ENCODE measurements around the gene FOXK2.

FOXK2 gene

GRCh38 chr17:82483204-82483660 lies 36.3 kb upstream of the FOXK2 start:
- peaks cover 89% of the 10 kb centered on the region for H3K36me3 ChIP-seq (ENCODE audit: insufficient read depth, insufficient read length, low read length)
- TF ChIP-seq YY1 (IDR thresholded peaks at IDR 0.05; ENCODE audit: insufficient read depth, insufficient read length) = no peak
- TF ChIP-seq SUZ12 (IDR thresholded peaks at IDR 0.05; ENCODE audit: extremely low read depth, insufficient read depth, insufficient read length) = no peak
- TF ChIP-seq ZNF274 (IDR thresholded peaks at IDR 0.05; ENCODE audit: low read depth, low read length) = no peak
- DNase-seq (ENCODE audit: low read depth, low spot score) = no peak
- H3K9me3 ChIP-seq (ENCODE audit: insufficient read depth, low read length) = no peaks in the 10 kb centered on the region
- H3K4me1 ChIP-seq (ENCODE audit: insufficient read depth, insufficient read length) = peaks cover 4% of the 10 kb centered on the region
- H3K9ac ChIP-seq (ENCODE audit: insufficient read length, low read depth) = no peak overlapping the region
- H3K27me3 ChIP-seq (ENCODE audit: insufficient read depth, insufficient read length) = no peaks in the 10 kb centered on the region
- no peak overlapping the region for H3K4me3 ChIP-seq (ENCODE audit: insufficient read length, low read depth)

- Histone ChIP-seq H3K27me3 (ENCODE audit: insufficient read depth, insufficient read length) (no peaks in the 10 kb centered on the region), H3K36me3 (ENCODE audit: insufficient read depth, insufficient read length, low read length) (peaks cover 88% of the 10 kb centered on the region), H3K9ac (ENCODE audit: insufficient read length, low read depth) (no peak overlapping the region), H3K9me3 (ENCODE audit: insufficient read depth, low read length) (no peaks in the 10 kb centered on the region), H3K4me1 (ENCODE audit: insufficient read depth, insufficient read length) (peaks cover 4% of the 10 kb centered on the region), H3K4me3 (ENCODE audit: insufficient read length, low read depth) (no peak overlapping the region)
- no peak for DNase-seq (ENCODE audit: low read depth, low spot score)
- TF ChIP-seq ZNF274 (IDR thresholded peaks at IDR 0.05; ENCODE audit: low read depth, low read length) = no peak
- no peak for TF ChIP-seq SUZ12 (IDR thresholded peaks at IDR 0.05; ENCODE audit: extremely low read depth, insufficient read depth, insufficient read length)
- no peak for TF ChIP-seq YY1 (IDR thresholded peaks at IDR 0.05; ENCODE audit: insufficient read depth, insufficient read length)
Observed at GRCh38 chr17:82483836-82484235, 35.7 kb upstream of the FOXK2 start.

GRCh38 chr17:82486231-82487094 lies 33.1 kb upstream of the FOXK2 start:
- H3K9me3 ChIP-seq (ENCODE audit: insufficient read depth, low read length) = no peaks in the 10 kb centered on the region
- H3K27me3 ChIP-seq (ENCODE audit: insufficient read depth, insufficient read length) = no peaks in the 10 kb centered on the region
- no peak overlapping the region for H3K9ac ChIP-seq (ENCODE audit: insufficient read length, low read depth)
- TF ChIP-seq ZNF274 (IDR thresholded peaks at IDR 0.05; ENCODE audit: low read depth, low read length) = no peak
- no peak for TF ChIP-seq YY1 (IDR thresholded peaks at IDR 0.05; ENCODE audit: insufficient read depth, insufficient read length)
- TF ChIP-seq SUZ12 (IDR thresholded peaks at IDR 0.05; ENCODE audit: extremely low read depth, insufficient read depth, insufficient read length) = no peak
- peaks cover 4% of the 10 kb centered on the region for H3K4me1 ChIP-seq (ENCODE audit: insufficient read depth, insufficient read length)
- no peak for DNase-seq (ENCODE audit: low read depth, low spot score)
- H3K36me3 ChIP-seq (ENCODE audit: insufficient read depth, insufficient read length, low read length) = peaks cover 73% of the 10 kb centered on the region
- H3K4me3 ChIP-seq (ENCODE audit: insufficient read length, low read depth) = no peak overlapping the region

- Histone ChIP-seq H3K9me3 (ENCODE audit: insufficient read depth, low read length) (no peaks in the 10 kb centered on the region), H3K4me3 (ENCODE audit: insufficient read length, low read depth) (no peak overlapping the region), H3K36me3 (ENCODE audit: insufficient read depth, insufficient read length, low read length) (peaks cover 60% of the 10 kb centered on the region), H3K27me3 (ENCODE audit: insufficient read depth, insufficient read length) (no peaks in the 10 kb centered on the region), H3K9ac (ENCODE audit: insufficient read length, low read depth) (no peak overlapping the region), H3K4me1 (ENCODE audit: insufficient read depth, insufficient read length) (peaks cover 4% of the 10 kb centered on the region)
- DNase-seq (ENCODE audit: low read depth, low spot score) = no peak
- TF ChIP-seq ZNF274 (IDR thresholded peaks at IDR 0.05; ENCODE audit: low read depth, low read length) (no peak), SUZ12 (IDR thresholded peaks at IDR 0.05; ENCODE audit: extremely low read depth, insufficient read depth, insufficient read length) (no peak), YY1 (IDR thresholded peaks at IDR 0.05; ENCODE audit: insufficient read depth, insufficient read length) (no peak)
Observed at GRCh38 chr17:82487910-82488309, 31.6 kb upstream of the FOXK2 start.

- no peak overlapping the region for H3K9ac ChIP-seq (ENCODE audit: insufficient read length, low read depth)
- peaks cover 10% of the 10 kb centered on the region for H3K4me1 ChIP-seq (ENCODE audit: insufficient read depth, insufficient read length)
- no peaks in the 10 kb centered on the region for H3K9me3 ChIP-seq (ENCODE audit: insufficient read depth, low read length)
- H3K4me3 ChIP-seq (ENCODE audit: insufficient read length, low read depth) = no peak overlapping the region
- TF ChIP-seq SUZ12 (IDR thresholded peaks at IDR 0.05; ENCODE audit: extremely low read depth, insufficient read depth, insufficient read length) = no peak
- no peak for TF ChIP-seq YY1 (IDR thresholded peaks at IDR 0.05; ENCODE audit: insufficient read depth, insufficient read length)
- TF ChIP-seq ZNF274 (IDR thresholded peaks at IDR 0.05; ENCODE audit: low read depth, low read length) = no peak
- H3K27me3 ChIP-seq (ENCODE audit: insufficient read depth, insufficient read length) = no peaks in the 10 kb centered on the region
- H3K36me3 ChIP-seq (ENCODE audit: insufficient read depth, insufficient read length, low read length) = peaks cover 51% of the 10 kb centered on the region
- DNase-seq (ENCODE audit: low read depth, low spot score) = no peak
Observed at GRCh38 chr17:82489117-82489516, 30.4 kb upstream of the FOXK2 start.

- TF ChIP-seq YY1 (IDR thresholded peaks at IDR 0.05; ENCODE audit: insufficient read depth, insufficient read length) = no peak
- TF ChIP-seq SUZ12 (IDR thresholded peaks at IDR 0.05; ENCODE audit: extremely low read depth, insufficient read depth, insufficient read length) = no peak
- TF ChIP-seq ZNF274 (IDR thresholded peaks at IDR 0.05; ENCODE audit: low read depth, low read length) = no peak
- no peaks in the 10 kb centered on the region for H3K27me3 ChIP-seq (ENCODE audit: insufficient read depth, insufficient read length)
- no peak overlapping the region for H3K4me3 ChIP-seq (ENCODE audit: insufficient read length, low read depth)
- peaks cover 43% of the 10 kb centered on the region for H3K36me3 ChIP-seq (ENCODE audit: insufficient read depth, insufficient read length, low read length)
- H3K9me3 ChIP-seq (ENCODE audit: insufficient read depth, low read length) = no peaks in the 10 kb centered on the region
- H3K9ac ChIP-seq (ENCODE audit: insufficient read length, low read depth) = no peak overlapping the region
- DNase-seq (ENCODE audit: low read depth, low spot score) = no peak
- H3K4me1 ChIP-seq (ENCODE audit: insufficient read depth, insufficient read length) = peaks cover 10% of the 10 kb centered on the region
Observed at GRCh38 chr17:82489851-82490511, 29.6 kb upstream of the FOXK2 start.
